ENCODE data around the gene LLGL1. TPM values are rescaled to one million over a fixed set of nuclear protein-coding genes. Genes with fewer than 3 reads are reported as not detected.
"Not testable (repeated sequence)": the region's sequence is repeated elsewhere in the genome, so short reads cannot be mapped to it uniquely, and the experiment has no call there.

The LLGL1 gene
- polyA plus RNA-seq, 4 donors: 2.5 to 15.6 (median 6.2) TPM

- not testable (repeated sequence) for H3K9me3 ChIP-seq (ENCODE audit: control insufficient read depth in 2 of 2, insufficient read depth in 1 of 2, low read depth in 1 of 2, low read length in 1 of 2); H3K4me1 ChIP-seq (ENCODE audit: control insufficient read depth in 3 of 3, insufficient read depth in 2 of 3, low read depth in 1 of 3, low read length in 2 of 3); H3K36me3 ChIP-seq (ENCODE audit: control insufficient read depth in 3 of 3, insufficient read depth in 2 of 3, low read depth in 1 of 3, low read length in 3 of 3); H3K27ac ChIP-seq (ENCODE audit: low read depth in 1 of 3, low read length in 2 of 3); DNase-seq; H3K4me3 ChIP-seq (ENCODE audit: low read depth in 1 of 3, low read length in 3 of 3); FAIRE-seq; H3K27me3 ChIP-seq (ENCODE audit: control insufficient read depth in 3 of 3, insufficient read depth in 3 of 3, low read length in 3 of 3)
- WGBS, 3 donors: 82 to 84% (median 82%) methylated on average over 11 of the region's 11 CpGs
Measured at GRCh38 chr17:18216906-18217305, 8.5 kb upstream of the LLGL1 start.

- H3K4me1 ChIP-seq (ENCODE audit: control insufficient read depth in 3 of 3, insufficient read depth in 2 of 3, low read depth in 1 of 3, low read length in 2 of 3): peaks cover 0 to 2% (median 0%) of the 10 kb centered on the region in 3 donors
- H3K4me3 ChIP-seq (ENCODE audit: low read depth in 1 of 3, low read length in 3 of 3): no peak overlapping the region
- WGBS, 3 donors: 1 to 13% (median 4%) methylated on average over 5 to 6 of the region's 6 CpGs
- FAIRE-seq (no peak), DNase-seq (peak; percentile 60 to 72)
- no peak overlapping the region for H3K27ac ChIP-seq (ENCODE audit: low read depth in 1 of 3, low read length in 2 of 3)
- H3K36me3 ChIP-seq (ENCODE audit: control insufficient read depth in 3 of 3, insufficient read depth in 2 of 3, low read depth in 1 of 3, low read length in 3 of 3): no peaks in the 10 kb centered on the region
- no peaks in the 10 kb centered on the region for H3K27me3 ChIP-seq (ENCODE audit: control insufficient read depth in 3 of 3, insufficient read depth in 3 of 3, low read length in 3 of 3)
- no peaks in the 10 kb centered on the region for H3K9me3 ChIP-seq (ENCODE audit: control insufficient read depth in 2 of 2, insufficient read depth in 1 of 2, low read depth in 1 of 2, low read length in 1 of 2)
Measured at GRCh38 chr17:18217412-18218015, 7.9 kb upstream of the LLGL1 start.

GRCh38 chr17:18218756-18219415 is 6.5 kb upstream of the LLGL1 start:
- Histone ChIP-seq H3K27ac (ENCODE audit: low read depth in 1 of 3, low read length in 2 of 3) (no peak overlapping the region), H3K36me3 (ENCODE audit: control insufficient read depth in 3 of 3, insufficient read depth in 2 of 3, low read depth in 1 of 3, low read length in 3 of 3) (no peaks in the 10 kb centered on the region), H3K4me1 (ENCODE audit: control insufficient read depth in 3 of 3, insufficient read depth in 2 of 3, low read depth in 1 of 3, low read length in 2 of 3) (peaks cover 0 to 2% (median 0%) of the 10 kb centered on the region in 3 donors)

GRCh38 chr17:18224053-18224386 is 1.4 kb upstream of the LLGL1 start:
- 87 to 93% (median 89%) methylated on average over 4 of the region's 4 CpGs for WGBS, 3 donors
- Histone ChIP-seq H3K36me3 (ENCODE audit: control insufficient read depth in 3 of 3, insufficient read depth in 2 of 3, low read depth in 1 of 3, low read length in 3 of 3) (peaks cover 0 to 6% (median 0%) of the 10 kb centered on the region in 3 donors), H3K4me3 (ENCODE audit: low read depth in 1 of 3, low read length in 3 of 3) (no peak overlapping the region), H3K27me3 (ENCODE audit: control insufficient read depth in 3 of 3, insufficient read depth in 3 of 3, low read length in 3 of 3) (no peaks in the 10 kb centered on the region), H3K27ac (ENCODE audit: low read depth in 1 of 3, low read length in 2 of 3) (peak overlapping the region in 1 of 3 donors; percentile 12), H3K9me3 (ENCODE audit: control insufficient read depth in 2 of 2, insufficient read depth in 1 of 2, low read depth in 1 of 2, low read length in 1 of 2) (no peaks in the 10 kb centered on the region), H3K4me1 (ENCODE audit: control insufficient read depth in 3 of 3, insufficient read depth in 2 of 3, low read depth in 1 of 3, low read length in 2 of 3) (peaks cover 0 to 21% (median 6%) of the 10 kb centered on the region in 3 donors)
- no peak for DNase-seq
- FAIRE-seq: no peak

More at GRCh38 chr17:18218756-18219415, 6.5 kb upstream of the LLGL1 start:
- Histone ChIP-seq H3K27me3 (ENCODE audit: control insufficient read depth in 3 of 3, insufficient read depth in 3 of 3, low read length in 3 of 3) (no peaks in the 10 kb centered on the region), H3K9me3 (ENCODE audit: control insufficient read depth in 2 of 2, insufficient read depth in 1 of 2, low read depth in 1 of 2, low read length in 1 of 2) (no peaks in the 10 kb centered on the region), H3K4me3 (ENCODE audit: low read depth in 1 of 3, low read length in 3 of 3) (no peak overlapping the region)
- 48 to 68% (median 64%) methylated on average over 4 of the region's 4 CpGs for WGBS, 3 donors
- FAIRE-seq (no peak), DNase-seq (no peak)

GRCh38 chr17:18224387-18225120 is 881 bp upstream of the LLGL1 start:
- H3K27me3 ChIP-seq (ENCODE audit: control insufficient read depth in 3 of 3, insufficient read depth in 3 of 3, low read length in 3 of 3): no peaks in the 10 kb centered on the region
- H3K4me1 ChIP-seq (ENCODE audit: control insufficient read depth in 3 of 3, insufficient read depth in 2 of 3, low read depth in 1 of 3, low read length in 2 of 3): peaks cover 0 to 24% (median 5%) of the 10 kb centered on the region in 3 donors
- DNase-seq (peak in 1 of 2 donors; percentile 26), FAIRE-seq (no peak)
- 49 to 63% (median 61%) methylated on average over 23 of the region's 23 CpGs for WGBS, 3 donors
- peak overlapping the region in 1 of 3 donors; percentile 54 for H3K4me3 ChIP-seq (ENCODE audit: low read depth in 1 of 3, low read length in 3 of 3)
- peak overlapping the region in 2 of 3 donors; percentile 12 to 61 for H3K27ac ChIP-seq (ENCODE audit: low read depth in 1 of 3, low read length in 2 of 3)
- H3K36me3 ChIP-seq (ENCODE audit: control insufficient read depth in 3 of 3, insufficient read depth in 2 of 3, low read depth in 1 of 3, low read length in 3 of 3): peaks cover 0 to 6% (median 0%) of the 10 kb centered on the region in 3 donors
- no peaks in the 10 kb centered on the region for H3K9me3 ChIP-seq (ENCODE audit: control insufficient read depth in 2 of 2, insufficient read depth in 1 of 2, low read depth in 1 of 2, low read length in 1 of 2)

- Histone ChIP-seq H3K4me1 (ENCODE audit: control insufficient read depth in 3 of 3, insufficient read depth in 2 of 3, low read depth in 1 of 3, low read length in 2 of 3) (peaks cover 0 to 24% (median 5%) of the 10 kb centered on the region in 3 donors), H3K27ac (ENCODE audit: low read depth in 1 of 3, low read length in 2 of 3) (peak overlapping the region in 1 of 3 donors; percentile 45), H3K27me3 (ENCODE audit: control insufficient read depth in 3 of 3, insufficient read depth in 3 of 3, low read length in 3 of 3) (no peaks in the 10 kb centered on the region), H3K9me3 (ENCODE audit: control insufficient read depth in 2 of 2, insufficient read depth in 1 of 2, low read depth in 1 of 2, low read length in 1 of 2) (no peaks in the 10 kb centered on the region), H3K36me3 (ENCODE audit: control insufficient read depth in 3 of 3, insufficient read depth in 2 of 3, low read depth in 1 of 3, low read length in 3 of 3) (peaks cover 0 to 6% (median 0%) of the 10 kb centered on the region in 3 donors), H3K4me3 (ENCODE audit: low read depth in 1 of 3, low read length in 3 of 3) (peak overlapping the region; percentile 76 to 89 (median 88))
- DNase-seq (peak in 1 of 2 donors; percentile 54), FAIRE-seq (no peak)
- 0 to 2% (median 0%) methylated on average over 23 to 57 of the region's 57 CpGs for WGBS, 3 donors
Measured at GRCh38 chr17:18225642-18226283, 328 bp downstream of the LLGL1 start.

GRCh38 chr17:18226284-18226945 is 980 bp downstream of the LLGL1 start:
- FAIRE-seq (no peak), DNase-seq (peak in 1 of 2 donors; percentile 41)
- H3K4me1 ChIP-seq (ENCODE audit: control insufficient read depth in 3 of 3, insufficient read depth in 2 of 3, low read depth in 1 of 3, low read length in 2 of 3): peaks cover 0 to 24% (median 5%) of the 10 kb centered on the region in 3 donors
- peaks cover 0 to 10% (median 0%) of the 10 kb centered on the region in 3 donors for H3K36me3 ChIP-seq (ENCODE audit: control insufficient read depth in 3 of 3, insufficient read depth in 2 of 3, low read depth in 1 of 3, low read length in 3 of 3)
- peak overlapping the region; percentile 76 to 89 (median 88) for H3K4me3 ChIP-seq (ENCODE audit: low read depth in 1 of 3, low read length in 3 of 3)
- no peaks in the 10 kb centered on the region for H3K27me3 ChIP-seq (ENCODE audit: control insufficient read depth in 3 of 3, insufficient read depth in 3 of 3, low read length in 3 of 3)
- 27 to 34% (median 28%) methylated on average over 16 of the region's 16 CpGs for WGBS, 3 donors
- H3K27ac ChIP-seq (ENCODE audit: low read depth in 1 of 3, low read length in 2 of 3): peak overlapping the region in 1 of 3 donors; percentile 45
- H3K9me3 ChIP-seq (ENCODE audit: control insufficient read depth in 2 of 2, insufficient read depth in 1 of 2, low read depth in 1 of 2, low read length in 1 of 2): no peaks in the 10 kb centered on the region

All from small intestine (tissue), 7 donors.